Breast epithelium (tissue), 3 donors: ENCODE measurements around the gene DRG2.

Experiments used
- POLR2A ChIP-seq: fragments of 450-650 bp; IDR thresholded peaks from one replicate; pipeline ENCODE4 v1.6.1; 2016; ENCODE audit warnings: antibody characterized with exemption, mild to moderate bottlenecking, moderate library complexity
- POLR2AphosphoS5 ChIP-seq, 3 donors: sonication (generic); formaldehyde crosslinking; IDR thresholded peaks; one replicate each; pipeline ENCODE4 v1.6.1; 2017; ENCODE audit warnings: antibody characterized with exemption in 3 of 3
- TF ChIP-seq, protein P1 (sequence below), 3 donors: fragments of 450-650 bp; IDR thresholded peaks; one replicate each; pipeline ENCODE4 v1.5.1; 2016 to 2017; ENCODE audit warnings: antibody characterized with exemption in 3 of 3, mild to moderate bottlenecking in 3 of 3, moderate library complexity in 3 of 3

DNA sequence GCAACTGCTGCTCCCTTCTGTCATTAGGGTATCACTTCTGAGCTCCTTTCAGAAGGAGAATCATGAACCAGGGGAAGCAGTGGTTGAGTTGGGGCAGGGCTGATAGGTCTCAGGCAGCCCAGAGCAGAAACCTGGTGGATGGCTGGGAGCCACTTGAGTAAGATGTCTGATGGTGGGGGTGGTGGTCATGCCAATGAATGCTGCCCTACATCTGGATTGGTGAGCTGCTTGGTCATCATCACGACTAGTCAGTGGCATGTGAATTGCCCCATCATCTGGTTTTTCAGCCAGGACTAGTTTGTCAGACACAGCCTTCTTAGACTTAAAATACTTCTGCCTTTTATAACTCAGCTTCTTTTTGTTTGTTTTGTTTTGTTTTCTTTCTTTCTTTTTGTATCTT is 46.0 kb upstream of the DRG2 start:
- TF ChIP-seq, protein P1, sequence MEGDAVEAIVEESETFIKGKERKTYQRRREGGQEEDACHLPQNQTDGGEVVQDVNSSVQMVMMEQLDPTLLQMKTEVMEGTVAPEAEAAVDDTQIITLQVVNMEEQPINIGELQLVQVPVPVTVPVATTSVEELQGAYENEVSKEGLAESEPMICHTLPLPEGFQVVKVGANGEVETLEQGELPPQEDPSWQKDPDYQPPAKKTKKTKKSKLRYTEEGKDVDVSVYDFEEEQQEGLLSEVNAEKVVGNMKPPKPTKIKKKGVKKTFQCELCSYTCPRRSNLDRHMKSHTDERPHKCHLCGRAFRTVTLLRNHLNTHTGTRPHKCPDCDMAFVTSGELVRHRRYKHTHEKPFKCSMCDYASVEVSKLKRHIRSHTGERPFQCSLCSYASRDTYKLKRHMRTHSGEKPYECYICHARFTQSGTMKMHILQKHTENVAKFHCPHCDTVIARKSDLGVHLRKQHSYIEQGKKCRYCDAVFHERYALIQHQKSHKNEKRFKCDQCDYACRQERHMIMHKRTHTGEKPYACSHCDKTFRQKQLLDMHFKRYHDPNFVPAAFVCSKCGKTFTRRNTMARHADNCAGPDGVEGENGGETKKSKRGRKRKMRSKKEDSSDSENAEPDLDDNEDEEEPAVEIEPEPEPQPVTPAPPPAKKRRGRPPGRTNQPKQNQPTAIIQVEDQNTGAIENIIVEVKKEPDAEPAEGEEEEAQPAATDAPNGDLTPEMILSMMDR (IDR thresholded peaks at IDR 0.05) = no peak
- TF ChIP-seq POLR2AphosphoS5 (IDR thresholded peaks at IDR 0.05) (no peak), POLR2A (no peak)
